DLD1 (cell line): ENCODE results near the gene PCDHA7.
"Not testable (repeated sequence)": the region's sequence is repeated elsewhere in the genome, so short reads cannot be mapped to it uniquely, and the experiment has no call there.

ENCODE experiments used
- in situ Hi-C: cut with HindIII; loops from 2 replicates; pipeline ENCODE4 v1.10.0; 2017; ENCODE audit warnings: low sequenced_read_pairs

Gene PCDHA7

GRCh38 chr5:140822969-140823368, 11.1 kb upstream of the PCDHA7 start:
- in situ Hi-C loops = not testable (repeated sequence)

DNA sequence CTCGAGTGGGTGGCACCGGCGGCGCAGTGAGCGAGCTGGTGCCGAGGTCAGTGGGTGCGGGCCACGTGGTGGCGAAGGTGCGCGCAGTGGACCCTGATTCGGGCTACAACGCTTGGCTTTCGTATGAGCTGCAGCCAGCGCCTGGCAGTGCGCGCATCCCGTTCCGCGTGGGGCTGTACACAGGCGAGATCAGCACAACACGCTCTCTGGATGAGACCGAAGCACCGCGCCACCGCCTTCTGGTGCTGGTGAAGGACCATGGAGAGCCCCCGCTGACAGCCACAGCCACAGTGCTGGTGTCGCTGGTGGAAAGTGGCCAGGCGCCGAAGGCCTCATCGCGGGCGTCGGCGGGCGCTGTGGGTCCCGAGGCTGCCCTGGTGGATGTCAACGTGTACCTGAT, 10.6 kb upstream of the PCDHA7 start:
- in situ Hi-C loops = no loop called here

DNA sequence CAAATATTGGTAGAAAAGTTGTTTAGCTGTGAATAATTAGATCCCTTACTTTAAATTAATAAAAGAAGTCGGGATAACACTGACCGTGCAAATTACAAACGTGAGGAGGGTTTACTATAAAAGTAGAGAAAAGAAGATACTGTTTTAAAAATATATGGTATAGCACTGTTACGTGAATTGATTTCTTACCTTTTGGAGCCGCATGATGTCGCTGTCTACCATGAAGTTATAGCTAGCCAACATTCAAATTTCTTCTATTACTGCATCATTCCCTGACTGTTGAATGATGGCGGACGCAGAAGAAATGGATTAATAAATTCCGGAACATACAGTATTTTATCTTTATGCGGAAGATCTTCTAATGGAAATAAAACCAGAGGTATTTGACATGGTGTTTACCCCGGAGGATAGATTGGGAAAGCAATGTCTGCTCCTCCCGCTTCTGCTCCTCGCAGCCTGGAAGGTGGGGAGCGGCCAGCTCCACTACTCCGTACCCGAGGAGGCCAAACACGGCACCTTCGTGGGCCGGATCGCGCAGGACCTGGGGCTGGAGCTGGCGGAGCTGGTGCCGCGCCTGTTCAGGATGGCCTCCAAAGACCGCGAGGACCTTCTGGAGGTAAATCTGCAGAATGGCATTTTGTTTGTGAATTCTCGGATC, 6.2 kb upstream of the PCDHA7 start, which contains the start of gene PCDHA6:
PCDHA6 (plus strand) TSS at position 257 of the 658 bp plus-strand sequence; CDS start at position 389, 132 bp downstream.
- in situ Hi-C loops = no loop called here

GRCh38 chr5:140828362-140828737, 5.7 kb upstream of the PCDHA7 start:
- in situ Hi-C loops = no loop called here

- in situ Hi-C loops = not testable (repeated sequence)
Measured at GRCh38 chr5:140829511-140830501, 4.3 kb upstream of the PCDHA7 start.

DNA sequence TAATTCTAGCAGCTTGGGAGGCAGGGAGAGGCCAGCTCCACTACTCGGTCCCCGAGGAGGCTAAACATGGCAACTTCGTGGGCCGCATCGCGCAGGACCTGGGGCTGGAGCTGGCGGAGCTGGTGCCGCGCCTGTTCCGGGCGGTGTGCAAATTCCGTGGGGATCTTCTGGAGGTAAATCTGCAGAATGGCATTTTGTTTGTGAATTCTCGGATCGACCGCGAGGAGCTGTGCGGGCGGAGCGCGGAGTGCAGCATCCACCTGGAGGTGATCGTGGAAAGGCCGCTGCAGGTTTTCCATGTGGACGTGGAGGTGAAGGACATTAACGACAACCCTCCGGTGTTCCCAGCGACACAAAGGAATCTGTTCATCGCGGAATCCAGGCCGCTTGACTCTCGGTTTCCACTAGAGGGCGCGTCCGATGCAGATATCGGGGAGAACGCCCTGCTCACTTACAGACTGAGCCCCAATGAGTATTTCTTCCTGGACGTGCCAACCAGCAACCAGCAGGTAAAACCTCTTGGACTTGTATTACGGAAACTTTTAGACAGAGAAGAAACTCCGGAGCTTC, 455 bp downstream of the PCDHA7 start:
- in situ Hi-C loops = not testable (repeated sequence)

- in situ Hi-C loops = no loop called here
Measured at GRCh38 chr5:140835622-140836510, 1.8 kb downstream of the PCDHA7 start.

DNA sequence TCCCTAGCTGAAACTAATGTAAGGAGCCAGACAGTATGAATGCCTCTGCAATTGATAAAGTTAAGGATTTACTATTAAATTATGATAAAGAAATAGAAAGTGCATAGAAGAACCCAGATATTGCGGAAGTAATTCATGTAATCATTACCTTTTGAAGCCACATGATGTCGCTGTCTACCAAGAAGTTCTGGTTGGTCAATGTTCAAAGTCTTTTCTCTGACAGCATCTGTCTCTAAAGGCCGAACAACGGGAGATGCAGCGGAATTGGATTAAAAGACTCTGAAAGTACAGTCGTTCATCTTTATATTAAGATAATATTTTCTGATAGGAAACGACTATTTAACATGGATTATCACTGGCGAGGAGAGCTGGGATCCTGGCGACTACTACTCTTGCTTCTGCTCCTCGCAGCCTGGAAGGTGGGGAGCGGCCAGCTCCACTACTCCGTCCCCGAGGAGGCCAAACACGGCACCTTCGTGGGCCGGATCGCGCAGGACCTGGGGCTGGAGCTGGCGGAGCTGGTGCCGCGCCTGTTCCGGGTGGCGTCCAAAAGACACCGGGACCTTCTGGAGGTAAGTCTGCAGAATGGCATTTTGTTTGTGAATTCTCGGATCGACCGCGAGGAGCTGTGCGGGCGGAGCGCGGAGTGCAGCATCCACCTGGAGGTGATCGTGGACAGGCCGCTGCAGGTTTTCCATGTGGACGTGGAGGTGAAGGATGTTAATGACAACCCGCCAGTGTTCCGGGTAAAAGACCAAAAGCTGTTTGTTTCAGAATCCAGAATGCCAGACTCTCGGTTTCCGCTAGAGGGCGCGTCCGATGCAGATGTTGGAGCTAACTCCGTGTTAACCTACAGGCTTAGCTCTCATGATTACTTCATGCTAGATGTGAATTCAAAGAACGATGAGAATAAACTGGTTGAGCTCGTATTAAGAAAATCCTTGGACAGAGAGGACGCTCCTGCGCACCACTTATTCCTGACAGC, 7.2 kb downstream of the PCDHA7 start, which contains the start of gene PCDHA8:
PCDHA8 (plus strand) TSS at position 210 of the 985 bp plus-strand sequence; CDS start at position 345, 135 bp downstream.
- in situ Hi-C loops = no loop called here

GRCh38 chr5:140842798-140843733, 9.0 kb downstream of the PCDHA7 start:
- in situ Hi-C loops = no loop called here

DNA sequence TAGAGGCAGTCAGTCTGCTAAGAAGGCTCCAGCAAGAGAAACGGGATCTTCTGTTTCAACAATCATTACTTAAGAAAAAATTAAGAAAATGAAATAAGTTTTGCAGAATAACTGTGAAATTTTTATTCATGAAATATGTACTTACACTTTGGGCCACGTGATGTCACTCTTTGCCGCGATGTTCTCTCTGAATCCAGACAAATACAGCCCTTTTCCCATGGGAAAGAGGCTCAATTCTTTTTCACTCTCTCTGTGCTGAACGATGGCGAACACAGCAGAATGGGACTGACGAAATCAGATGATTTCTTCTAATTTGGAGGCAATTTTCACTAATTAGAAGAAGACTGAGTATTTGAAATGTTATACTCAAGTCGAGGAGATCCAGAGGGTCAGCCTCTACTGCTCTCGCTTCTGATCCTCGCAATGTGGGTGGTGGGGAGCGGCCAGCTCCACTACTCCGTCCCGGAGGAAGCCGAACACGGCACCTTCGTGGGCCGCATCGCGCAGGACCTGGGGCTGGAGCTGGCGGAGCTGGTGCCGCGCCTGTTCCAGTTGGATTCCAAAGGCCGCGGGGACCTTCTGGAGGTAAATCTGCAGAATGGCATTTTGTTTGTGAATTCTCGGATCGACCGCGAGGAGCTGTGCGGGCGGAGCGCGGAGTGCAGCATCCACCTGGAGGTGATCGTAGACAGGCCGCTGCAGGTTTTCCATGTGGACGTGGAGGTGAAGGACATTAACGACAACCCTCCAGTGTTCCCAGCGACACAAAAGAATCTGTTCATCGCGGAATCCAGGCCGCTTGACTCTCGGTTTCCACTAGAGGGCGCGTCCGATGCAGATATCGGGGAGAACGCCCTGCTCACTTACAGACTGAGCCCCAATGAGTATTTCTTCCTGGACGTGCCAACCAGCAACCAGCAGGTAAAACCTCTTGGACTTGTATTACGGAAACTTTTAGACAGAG, 14.4 kb downstream of the PCDHA7 start, which contains the start of gene PCDHA9:
PCDHA9 (plus strand) TSS at position 244 of the 964 bp plus-strand sequence; CDS start at position 358, 114 bp downstream.
- in situ Hi-C loops = not testable (repeated sequence)

DNA sequence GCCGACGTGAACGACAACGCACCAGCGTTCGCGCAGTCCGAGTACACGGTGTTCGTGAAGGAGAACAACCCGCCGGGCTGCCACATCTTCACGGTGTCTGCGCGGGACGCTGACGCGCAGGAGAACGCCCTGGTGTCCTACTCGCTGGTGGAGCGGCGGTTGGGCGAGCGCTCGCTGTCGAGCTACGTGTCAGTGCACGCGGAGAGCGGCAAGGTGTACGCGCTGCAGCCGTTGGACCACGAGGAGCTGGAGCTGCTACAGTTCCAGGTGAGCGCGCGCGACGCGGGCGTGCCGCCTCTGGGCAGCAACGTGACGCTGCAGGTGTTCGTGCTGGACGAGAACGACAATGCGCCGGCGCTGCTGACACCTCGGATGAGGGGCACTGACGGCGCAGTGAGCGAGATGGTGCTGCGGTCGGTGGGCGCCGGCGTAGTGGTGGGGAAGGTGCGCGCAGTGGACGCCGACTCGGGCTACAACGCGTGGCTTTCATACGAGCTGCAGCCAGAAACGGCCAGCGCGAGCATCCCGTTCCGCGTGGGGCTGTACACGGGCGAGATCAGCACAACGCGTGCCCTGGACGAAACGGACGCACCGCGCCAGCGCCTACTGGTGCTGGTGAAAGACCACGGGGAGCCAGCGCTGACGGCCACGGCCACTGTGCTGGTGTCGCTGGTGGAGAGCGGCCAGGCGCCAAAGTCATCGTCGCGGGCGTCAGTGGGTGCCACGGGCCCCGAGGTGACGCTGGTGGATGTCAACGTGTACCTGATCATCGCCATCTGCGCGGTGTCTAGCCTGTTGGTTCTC, 16.0 kb downstream of the PCDHA7 start:
- in situ Hi-C loops = not testable (repeated sequence)

- in situ Hi-C loops = no loop called here
Measured at GRCh38 chr5:140855772-140856674, 22.0 kb downstream of the PCDHA7 start, which contains the start of gene PCDHA10. TSS of gene PCDHA10 (plus strand) at chr5:140855897. CDS start at chr5:140856049, 152 bp downstream.

GRCh38 chr5:140857177-140857986, 23.3 kb downstream of the PCDHA7 start:
- in situ Hi-C loops = no loop called here

- in situ Hi-C loops = no loop called here
Measured at GRCh38 chr5:140857987-140858240, 23.8 kb downstream of the PCDHA7 start.
